Gastrocnemius medialis (tissue), 4 donors: Measurements from ENCODE around the gene BAHCC1.

ENCODE experiments used
- CTCF ChIP-seq, 5 experiments: fragments of 450-650 bp in 3 of 5; fragments of 200-600 bp in 2 of 5; sonication (generic) in 2 of 5; IDR thresholded peaks in 4 of 5; conservative IDR thresholded peaks in 1 of 5; 1 replicate in 4 of 5; 2 replicates in 1 of 5; pipeline ENCODE4 v1.5.1; 2016 to 2019; ENCODE audit warnings: antibody characterized with exemption in 5 of 5, mild to moderate bottlenecking in 3 of 5, moderate library complexity in 3 of 5
- POLR2A ChIP-seq, 2 donors: fragments of 450-650 bp; IDR thresholded peaks; one replicate each; pipeline ENCODE4 v1.6.1; 2017; ENCODE audit warnings: antibody characterized with exemption in 2 of 2, mild to moderate bottlenecking in 2 of 2, moderate library complexity in 2 of 2

GRCh38 chr17:81402981-81403467 is 7.8 kb downstream of the BAHCC1 start:
- no peak for TF ChIP-seq CTCF (IDR thresholded peaks at IDR 0.05 in 4 of 5, conservative IDR thresholded peaks at IDR 0.05 in 1 of 5)
- no peak for TF ChIP-seq POLR2A (IDR thresholded peaks at IDR 0.05)
